ENCODE data around the gene SLAMF9. TPM values are rescaled to one million over a fixed set of nuclear protein-coding genes. Genes with fewer than 3 reads are reported as not detected.

The SLAMF9 gene
- total RNA-seq, 1 experiment from 2014 or later = not detected

DNA sequence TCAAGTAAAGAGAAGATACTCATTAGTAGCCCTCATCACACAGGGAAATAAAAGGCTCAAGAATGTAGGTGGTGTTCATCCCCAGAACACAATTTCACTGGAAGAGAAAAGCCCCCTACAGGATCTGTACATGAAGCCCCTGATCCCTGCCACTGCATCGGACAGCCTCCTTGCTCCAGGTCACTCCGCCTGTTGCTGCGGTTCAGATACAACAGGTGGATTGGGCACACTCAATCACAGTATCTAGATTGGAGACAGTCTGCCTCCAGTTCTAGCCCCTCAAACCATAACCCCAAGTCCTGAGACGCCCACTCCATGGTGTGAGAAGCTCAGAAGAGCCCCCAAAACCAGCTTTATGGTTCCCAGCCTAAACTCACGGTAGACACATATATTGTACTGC is 1.1 kb downstream of the SLAMF9 start:
- no peak overlapping the region for H3K4me3 ChIP-seq (replicated peaks in 1 of 2; ENCODE audit: low read depth in 1 of 2, low read length in 2 of 2)
- ChIA-PET POLR2A (no interaction called here), CTCF (interaction anchor here (2.9 kb wide), 1 partner anchor 54 kb away, joined by 11 read pairs; no protein-coding TSS in a partner anchor), RAD21 (ENCODE audit: low non-redundant PET in 1 of 2, low total read pairs in 2 of 2, uncharacterized antibody in 2 of 2, unreplicated experiment in 2 of 2) (no interaction called here)
- DNase-seq (ENCODE audit: low read depth, low spot score) (no peak), ATAC-seq (no peak)
- no TSS peak for BruUV-seq (replicated peaks)
- TF ChIP-seq EZH2 (IDR thresholded peaks at IDR 0.05) (no peak), SP1 (IDR thresholded peaks at IDR 0.05; ENCODE audit: low read depth) (no peak), ELF1 (IDR thresholded peaks at IDR 0.05; ENCODE audit: borderline replicate concordance, low read depth) (no peak), FOSL1 (IDR thresholded peaks at IDR 0.05; ENCODE audit: low read depth) (no peak), ZNF274 (IDR thresholded peaks at IDR 0.05; ENCODE audit: low read depth, low read length) (no peak), JUND (IDR thresholded peaks at IDR 0.05) (no peak)
- TF ChIP-seq, protein P1, sequence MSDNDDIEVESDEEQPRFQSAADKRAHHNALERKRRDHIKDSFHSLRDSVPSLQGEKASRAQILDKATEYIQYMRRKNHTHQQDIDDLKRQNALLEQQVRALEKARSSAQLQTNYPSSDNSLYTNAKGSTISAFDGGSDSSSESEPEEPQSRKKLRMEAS (IDR thresholded peaks at IDR 0.05) = no peak
- no peaks in the 10 kb centered on the region for H3K36me3 ChIP-seq (ENCODE audit: control insufficient read depth in 1 of 2, insufficient read depth in 2 of 2, low read length in 2 of 2)
- no peaks in the 10 kb centered on the region for H3K79me2 ChIP-seq (ENCODE audit: insufficient read depth, low read length)
- peaks cover 10% of the 10 kb centered on the region for H3K27me3 ChIP-seq (ENCODE audit: insufficient read depth, low read length)
- intact Hi-C loops (cut with micrococcal nuclease) = no loop called here
- H3K9me3 ChIP-seq (ENCODE audit: control insufficient read depth in 1 of 2, insufficient read depth in 1 of 2, low read depth in 1 of 2, low read length in 2 of 2) = no peaks in the 10 kb centered on the region
- H3K9me2 ChIP-seq (ENCODE audit: insufficient read depth) = no peaks in the 10 kb centered on the region
- no peak overlapping the region for H2AFZ ChIP-seq (ENCODE audit: low read depth, low read length, poor library complexity, severe bottlenecking)
- no peak overlapping the region for H3K27ac ChIP-seq (ENCODE audit: low read depth, low read length)
- no peaks in the 10 kb centered on the region for H4K20me1 ChIP-seq (ENCODE audit: insufficient read depth)
- H3K9ac ChIP-seq (ENCODE audit: low read length) = no peak overlapping the region
- H3K4me1 ChIP-seq (ENCODE audit: control insufficient read depth in 1 of 2, insufficient read depth in 2 of 2, low read length in 2 of 2) = no peaks in the 10 kb centered on the region
- no peak overlapping the region for H3K4me2 ChIP-seq (ENCODE audit: low read length)

DNA sequence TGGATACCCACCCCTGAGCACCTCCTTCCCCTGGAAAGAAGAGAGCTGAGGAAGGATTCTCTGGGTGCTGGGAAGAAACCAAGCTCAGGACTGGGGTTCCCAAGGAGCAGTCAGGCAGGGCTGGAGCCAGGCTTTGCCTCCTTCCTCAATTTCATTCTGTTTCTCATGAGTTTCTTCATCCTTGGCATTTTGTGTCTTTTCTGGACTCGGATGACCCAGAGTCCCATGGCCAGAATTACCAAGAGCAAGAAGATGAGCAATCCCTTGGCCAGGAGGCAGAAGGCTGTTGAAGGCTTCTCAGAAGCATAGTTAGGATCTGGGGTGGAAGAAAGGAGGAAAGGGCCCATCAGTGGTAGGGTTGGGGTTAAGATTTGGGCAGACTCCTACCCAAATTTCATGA is 2.5 kb downstream of the SLAMF9 start:
- Histone ChIP-seq H3K79me2 (ENCODE audit: insufficient read depth, low read length) (no peaks in the 10 kb centered on the region), H4K20me1 (ENCODE audit: insufficient read depth) (no peaks in the 10 kb centered on the region), H3K4me3 (replicated peaks in 1 of 2; ENCODE audit: low read depth in 1 of 2, low read length in 2 of 2) (no peak overlapping the region), H3K36me3 (ENCODE audit: control insufficient read depth in 1 of 2, insufficient read depth in 2 of 2, low read length in 2 of 2) (no peaks in the 10 kb centered on the region), H3K27me3 (ENCODE audit: insufficient read depth, low read length) (peaks cover 10% of the 10 kb centered on the region), H3K9ac (ENCODE audit: low read length) (no peak overlapping the region), H3K4me2 (ENCODE audit: low read length) (no peak overlapping the region), H2AFZ (ENCODE audit: low read depth, low read length, poor library complexity, severe bottlenecking) (no peak overlapping the region), H3K4me1 (ENCODE audit: control insufficient read depth in 1 of 2, insufficient read depth in 2 of 2, low read length in 2 of 2) (peaks cover 5% of the 10 kb centered on the region in 2 experiments), H3K9me2 (ENCODE audit: insufficient read depth) (no peaks in the 10 kb centered on the region), H3K27ac (ENCODE audit: low read depth, low read length) (no peak overlapping the region), H3K9me3 (ENCODE audit: control insufficient read depth in 1 of 2, insufficient read depth in 1 of 2, low read depth in 1 of 2, low read length in 2 of 2) (no peaks in the 10 kb centered on the region)
- ATAC-seq = no peak
- RAD21 ChIA-PET (ENCODE audit: low non-redundant PET in 1 of 2, low total read pairs in 2 of 2, uncharacterized antibody in 2 of 2, unreplicated experiment in 2 of 2) = no interaction called here
- intact Hi-C loops (cut with micrococcal nuclease) = no loop called here
- POLR2A ChIA-PET = no interaction called here
- DNase-seq (ENCODE audit: low read depth, low spot score) = no peak
- CTCF ChIA-PET = interaction anchor here (2.9 kb wide), 1 partner anchor 56 kb away, joined by 11 read pairs; no protein-coding TSS in a partner anchor
- no TSS peak for BruUV-seq (replicated peaks)
- TF ChIP-seq, protein P1 (IDR thresholded peaks at IDR 0.05) = no peak
- no peak for TF ChIP-seq TCF7L2 (IDR thresholded peaks at IDR 0.05; ENCODE audit: borderline replicate concordance, extremely low read depth, insufficient read depth, insufficient read length)
- TF ChIP-seq SIN3A (IDR thresholded peaks at IDR 0.05; ENCODE audit: low read depth) = no peak
- TF ChIP-seq ZFX (IDR thresholded peaks at IDR 0.05) = no peak
- TF ChIP-seq, protein P2, sequence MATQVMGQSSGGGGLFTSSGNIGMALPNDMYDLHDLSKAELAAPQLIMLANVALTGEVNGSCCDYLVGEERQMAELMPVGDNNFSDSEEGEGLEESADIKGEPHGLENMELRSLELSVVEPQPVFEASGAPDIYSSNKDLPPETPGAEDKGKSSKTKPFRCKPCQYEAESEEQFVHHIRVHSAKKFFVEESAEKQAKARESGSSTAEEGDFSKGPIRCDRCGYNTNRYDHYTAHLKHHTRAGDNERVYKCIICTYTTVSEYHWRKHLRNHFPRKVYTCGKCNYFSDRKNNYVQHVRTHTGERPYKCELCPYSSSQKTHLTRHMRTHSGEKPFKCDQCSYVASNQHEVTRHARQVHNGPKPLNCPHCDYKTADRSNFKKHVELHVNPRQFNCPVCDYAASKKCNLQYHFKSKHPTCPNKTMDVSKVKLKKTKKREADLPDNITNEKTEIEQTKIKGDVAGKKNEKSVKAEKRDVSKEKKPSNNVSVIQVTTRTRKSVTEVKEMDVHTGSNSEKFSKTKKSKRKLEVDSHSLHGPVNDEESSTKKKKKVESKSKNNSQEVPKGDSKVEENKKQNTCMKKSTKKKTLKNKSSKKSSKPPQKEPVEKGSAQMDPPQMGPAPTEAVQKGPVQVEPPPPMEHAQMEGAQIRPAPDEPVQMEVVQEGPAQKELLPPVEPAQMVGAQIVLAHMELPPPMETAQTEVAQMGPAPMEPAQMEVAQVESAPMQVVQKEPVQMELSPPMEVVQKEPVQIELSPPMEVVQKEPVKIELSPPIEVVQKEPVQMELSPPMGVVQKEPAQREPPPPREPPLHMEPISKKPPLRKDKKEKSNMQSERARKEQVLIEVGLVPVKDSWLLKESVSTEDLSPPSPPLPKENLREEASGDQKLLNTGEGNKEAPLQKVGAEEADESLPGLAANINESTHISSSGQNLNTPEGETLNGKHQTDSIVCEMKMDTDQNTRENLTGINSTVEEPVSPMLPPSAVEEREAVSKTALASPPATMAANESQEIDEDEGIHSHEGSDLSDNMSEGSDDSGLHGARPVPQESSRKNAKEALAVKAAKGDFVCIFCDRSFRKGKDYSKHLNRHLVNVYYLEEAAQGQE (IDR thresholded peaks at IDR 0.05; ENCODE audit: low read depth) = no peak
- TF ChIP-seq EZH2phosphoT487 (IDR thresholded peaks at IDR 0.05; ENCODE audit: borderline replicate concordance) = no peak
- no peak for TF ChIP-seq YY1 (IDR thresholded peaks at IDR 0.05; ENCODE audit: extremely low read depth, insufficient replicate concordance, low read depth, low read length)
- TF ChIP-seq, protein P3, sequence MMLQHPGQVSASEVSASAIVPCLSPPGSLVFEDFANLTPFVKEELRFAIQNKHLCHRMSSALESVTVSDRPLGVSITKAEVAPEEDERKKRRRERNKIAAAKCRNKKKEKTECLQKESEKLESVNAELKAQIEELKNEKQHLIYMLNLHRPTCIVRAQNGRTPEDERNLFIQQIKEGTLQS (IDR thresholded peaks at IDR 0.05) = no peak
- no peak for TF ChIP-seq ELF1 (IDR thresholded peaks at IDR 0.05; ENCODE audit: borderline replicate concordance, low read depth)
- TF ChIP-seq, protein P4, sequence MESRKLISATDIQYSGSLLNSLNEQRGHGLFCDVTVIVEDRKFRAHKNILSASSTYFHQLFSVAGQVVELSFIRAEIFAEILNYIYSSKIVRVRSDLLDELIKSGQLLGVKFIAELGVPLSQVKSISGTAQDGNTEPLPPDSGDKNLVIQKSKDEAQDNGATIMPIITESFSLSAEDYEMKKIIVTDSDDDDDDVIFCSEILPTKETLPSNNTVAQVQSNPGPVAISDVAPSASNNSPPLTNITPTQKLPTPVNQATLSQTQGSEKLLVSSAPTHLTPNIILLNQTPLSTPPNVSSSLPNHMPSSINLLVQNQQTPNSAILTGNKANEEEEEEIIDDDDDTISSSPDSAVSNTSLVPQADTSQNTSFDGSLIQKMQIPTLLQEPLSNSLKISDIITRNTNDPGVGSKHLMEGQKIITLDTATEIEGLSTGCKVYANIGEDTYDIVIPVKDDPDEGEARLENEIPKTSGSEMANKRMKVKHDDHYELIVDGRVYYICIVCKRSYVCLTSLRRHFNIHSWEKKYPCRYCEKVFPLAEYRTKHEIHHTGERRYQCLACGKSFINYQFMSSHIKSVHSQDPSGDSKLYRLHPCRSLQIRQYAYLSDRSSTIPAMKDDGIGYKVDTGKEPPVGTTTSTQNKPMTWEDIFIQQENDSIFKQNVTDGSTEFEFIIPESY (IDR thresholded peaks at IDR 0.05; ENCODE audit: extremely low read depth, insufficient replicate concordance, low read length) = no peak
